ENCODE results near the gene OR52I2.

DNA sequence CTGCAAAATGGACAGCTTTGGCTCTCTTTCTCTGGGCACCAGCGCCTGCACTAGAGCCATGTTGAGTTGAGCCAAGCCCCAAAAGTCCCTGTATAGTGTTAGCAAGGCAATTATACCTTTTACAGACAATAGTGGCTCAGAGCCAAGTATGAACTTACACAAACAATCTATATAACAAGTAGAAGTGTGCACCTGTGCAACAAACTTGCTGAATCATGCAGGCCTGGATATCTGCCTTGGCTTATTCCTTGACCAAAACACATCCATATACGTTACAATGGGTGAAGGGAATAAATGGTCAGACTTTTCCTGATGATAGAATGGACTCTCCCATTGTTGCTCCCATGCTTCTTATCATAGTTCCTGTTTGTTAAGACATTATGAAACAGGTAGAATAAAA, 3.8 kb upstream of the OR52I2 start:
- no peak for TF ChIP-seq POLR2A (IDR thresholded peaks at IDR 0.05; ENCODE audit: low read depth, low read length)
- TF ChIP-seq TAF1 (IDR thresholded peaks at IDR 0.05; ENCODE audit: low read depth, low read length): no peak
- no peak for TF ChIP-seq POLR2AphosphoS5 (IDR thresholded peaks at IDR 0.05; ENCODE audit: low read depth, low read length)
- no peak for TF ChIP-seq PAX5 (IDR thresholded peaks at IDR 0.05; ENCODE audit: insufficient read depth, low read length, severe bottlenecking)
- no peak for TF ChIP-seq SPI1 (IDR thresholded peaks at IDR 0.05; ENCODE audit: low read depth, low read length)
